HG02970 (cell line): Measurements from ENCODE around the gene AMPD2.

Source experiments
- ATAC-seq: cut with Tn5 transposase; IDR thresholded peaks from one replicate; pipeline ENCODE4 v1.9.1; 2021; ENCODE audit warnings: mild to moderate bottlenecking, moderate library complexity, moderate number of reproducible peaks; ENCODE audit not compliant: unreplicated experiment, low FRiP score

The AMPD2 gene

DNA sequence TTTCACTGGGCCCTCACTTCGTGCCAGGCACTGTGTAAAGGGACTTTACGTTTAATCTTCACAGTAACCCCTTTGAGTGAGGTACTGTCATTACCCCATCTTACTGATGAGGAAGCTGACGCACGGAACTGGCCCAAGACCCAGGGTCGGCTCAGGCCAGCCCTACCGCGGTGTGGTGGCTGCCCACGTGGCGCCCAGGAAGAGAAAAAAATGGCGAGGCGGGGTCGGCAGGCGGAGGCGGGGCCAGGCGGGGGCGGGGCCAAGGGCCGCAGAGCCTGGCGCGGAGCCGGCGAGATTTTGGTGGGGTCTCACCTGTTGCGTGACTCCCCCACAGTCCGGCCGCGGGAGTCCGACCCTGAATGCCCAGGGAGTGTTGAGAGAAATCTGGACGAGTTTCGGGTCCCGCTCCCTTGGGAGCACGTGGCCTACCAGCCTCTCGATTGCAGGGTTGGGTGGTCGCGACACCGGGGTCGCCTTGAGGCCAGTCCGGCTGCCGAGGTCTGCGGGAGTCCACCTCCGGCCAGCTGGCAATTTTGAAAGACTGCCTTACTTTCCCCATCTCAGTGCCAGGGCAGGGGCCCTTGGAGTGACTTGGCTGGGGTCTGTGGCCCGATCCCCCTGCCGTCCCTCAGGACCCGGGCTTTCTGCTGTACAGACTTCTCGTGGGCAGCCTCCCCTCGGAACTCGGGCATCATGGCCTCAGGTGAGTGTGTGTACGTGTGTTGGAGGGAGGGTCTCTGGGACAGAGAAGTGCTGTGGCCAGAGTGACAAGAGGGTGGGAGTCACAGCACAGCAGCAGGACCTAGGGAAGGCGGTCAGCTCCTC lies at the start of gene AMPD2, which contains the start of gene GNAT2:
Gene AMPD2, plus strand, starts transcription at position 262 of the 825 bp plus-strand sequence. CDS start 1,339 bp downstream, outside the sequence.
Gene GNAT2, minus strand, starts transcription at position 41 of the 825 bp plus-strand sequence. CDS start 6,746 bp downstream, outside the sequence.
- ATAC-seq, result peak; percentile 52

DNA sequence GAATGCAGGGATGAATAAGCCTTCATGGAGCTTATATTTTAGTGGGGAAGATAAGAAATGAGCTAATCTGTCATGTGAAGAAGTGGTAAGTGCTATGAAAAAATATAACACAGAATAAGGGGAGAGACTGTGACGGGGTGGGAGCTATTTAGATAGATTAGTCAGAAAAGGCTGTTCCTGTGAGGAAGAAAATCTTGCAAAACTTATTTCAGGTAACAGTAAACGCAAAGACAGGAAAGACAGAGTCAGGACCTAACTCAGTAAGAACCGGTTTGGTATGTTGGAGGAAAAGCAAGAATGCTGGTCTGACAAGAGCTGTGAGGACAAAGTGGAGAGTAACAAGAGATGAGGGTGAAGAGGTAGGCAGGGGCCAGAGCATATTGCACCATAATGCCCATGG lies 49.2 kb upstream of the AMPD2 start:
- no peak for ATAC-seq

GRCh38 chr1:109573785-109574184 lies 45.9 kb upstream of the AMPD2 start:
- no peak for ATAC-seq

GRCh38 chr1:109578947-109579443 lies 40.6 kb upstream of the AMPD2 start:
- ATAC-seq, result no peak

DNA sequence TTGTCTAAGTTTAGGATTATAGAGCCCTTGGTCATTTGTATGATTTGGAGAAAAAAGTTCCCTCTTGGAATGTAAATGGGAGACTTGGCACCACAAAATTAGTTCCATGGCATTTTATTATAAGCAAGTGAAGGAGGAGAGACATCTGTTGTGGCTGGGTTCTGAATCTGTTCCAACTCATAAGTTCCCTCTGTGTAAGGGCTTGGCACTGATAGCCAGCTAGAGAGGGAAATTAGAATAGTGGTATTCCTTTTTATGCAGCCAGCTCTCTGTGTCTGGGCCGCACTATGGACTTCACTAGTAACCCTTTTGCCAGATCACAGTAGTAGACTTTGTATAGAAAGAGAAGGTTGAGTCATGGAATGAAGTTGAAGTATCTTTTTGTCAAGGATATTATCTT lies 40.1 kb upstream of the AMPD2 start:
- ATAC-seq, result no peak

DNA sequence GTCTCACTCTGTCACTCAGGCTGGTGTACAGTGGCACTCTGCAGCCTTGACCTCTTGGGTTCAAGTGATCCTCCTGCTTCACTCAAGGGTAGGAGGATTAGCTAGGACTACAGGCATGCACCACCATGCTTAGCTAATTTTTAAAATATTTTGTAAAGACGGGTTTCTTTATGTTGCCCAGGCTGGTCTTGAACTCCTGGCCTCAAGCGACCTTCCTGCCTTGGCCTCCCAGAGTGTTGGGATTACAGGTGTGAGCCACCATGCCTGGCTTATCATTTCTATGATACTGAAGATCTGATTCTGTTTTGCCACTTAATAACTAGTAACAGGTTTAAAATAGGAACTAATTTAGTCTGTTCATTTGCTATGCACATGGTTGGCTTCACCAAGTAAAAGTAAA lies 37.6 kb upstream of the AMPD2 start:
- no peak for ATAC-seq

DNA sequence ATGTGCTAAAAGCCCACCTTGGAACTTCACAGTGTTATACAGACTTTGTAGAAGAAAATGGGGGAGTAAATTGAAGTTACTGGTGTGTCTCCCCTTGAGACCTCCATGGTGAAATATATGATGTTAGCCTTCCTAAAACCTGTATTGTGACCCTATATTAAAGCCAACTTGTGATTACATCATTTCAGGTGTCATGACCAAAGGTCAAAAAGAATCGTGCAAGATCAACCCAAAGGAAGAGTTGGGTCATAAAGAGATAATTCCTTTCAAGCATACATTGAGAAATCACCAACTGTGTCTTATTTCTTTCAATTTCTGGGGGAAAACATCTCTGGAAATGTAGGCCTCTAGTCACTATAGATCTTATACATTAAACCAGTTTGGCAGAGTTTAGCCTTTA lies 34.9 kb upstream of the AMPD2 start:
- ATAC-seq, result no peak

DNA sequence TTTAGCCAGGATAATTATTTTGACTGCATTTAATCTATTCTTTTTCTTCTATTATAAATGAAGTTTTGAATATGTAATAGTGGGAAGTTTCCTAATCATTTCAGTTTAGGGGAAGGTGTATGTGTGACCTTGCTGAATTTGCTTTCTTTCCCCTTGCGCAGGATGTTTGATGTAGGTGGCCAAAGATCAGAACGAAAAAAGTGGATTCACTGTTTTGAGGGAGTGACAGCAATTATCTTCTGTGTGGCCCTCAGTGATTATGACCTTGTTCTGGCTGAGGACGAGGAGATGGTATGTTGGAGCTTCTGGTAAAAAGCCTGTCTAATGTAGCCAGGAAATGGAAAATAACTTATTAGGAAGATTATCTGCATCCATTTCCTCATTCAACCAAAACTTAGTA lies 33.6 kb upstream of the AMPD2 start:
- no peak for ATAC-seq

GRCh38 chr1:109589177-109589576 lies 30.5 kb upstream of the AMPD2 start:
- ATAC-seq, result no peak

GRCh38 chr1:109589679-109590078 lies 30.0 kb upstream of the AMPD2 start:
- ATAC-seq, result no peak

DNA sequence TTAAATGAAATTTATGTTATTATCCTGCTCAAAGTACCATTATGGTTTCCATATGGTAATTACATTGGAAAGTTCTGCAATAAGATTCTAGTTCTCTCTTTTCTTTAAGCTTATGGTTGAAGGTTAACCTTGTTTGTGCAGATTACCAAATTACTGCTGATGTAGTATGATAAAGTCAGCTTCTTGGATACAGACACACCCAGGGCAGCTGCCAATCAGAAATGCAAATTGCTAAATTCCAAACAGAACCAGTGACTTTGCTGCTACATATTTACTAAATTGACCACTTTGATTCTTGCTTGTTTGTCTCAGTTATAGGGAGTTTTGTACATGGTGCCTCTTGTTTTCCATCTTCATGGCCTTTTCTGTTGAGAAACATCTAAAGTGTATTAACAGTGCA lies 26.7 kb upstream of the AMPD2 start:
- no peak for ATAC-seq

- no peak for ATAC-seq
Measured at GRCh38 chr1:109595531-109595930, 24.1 kb upstream of the AMPD2 start.

DNA sequence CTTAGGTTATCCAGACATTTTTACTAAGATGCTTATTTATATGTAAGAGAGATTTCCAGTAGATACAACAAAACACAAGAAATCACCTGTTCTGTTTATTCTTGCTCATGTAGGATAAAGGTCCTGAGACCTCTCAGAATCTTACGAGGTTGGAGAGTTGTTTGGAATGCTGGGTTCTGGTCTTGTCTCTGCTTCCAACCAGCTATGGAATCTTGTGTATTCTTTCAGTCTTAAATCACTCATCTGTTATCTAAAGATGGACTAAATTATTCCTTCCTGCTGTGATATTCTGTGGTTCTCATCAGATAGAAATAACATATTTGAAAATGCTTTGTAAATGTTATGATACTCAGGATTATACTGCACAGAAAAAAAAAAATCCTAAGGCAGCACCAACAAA lies 21.5 kb upstream of the AMPD2 start:
- ATAC-seq, result no peak

GRCh38 chr1:109598655-109599054 lies 21.0 kb upstream of the AMPD2 start:
- ATAC-seq, result no peak

- no peak for ATAC-seq
Measured at GRCh38 chr1:109603229-109603628, 16.4 kb upstream of the AMPD2 start.

GRCh38 chr1:109605381-109605780 lies 14.3 kb upstream of the AMPD2 start:
- no peak for ATAC-seq

- no peak for ATAC-seq
Measured at GRCh38 chr1:109609881-109610280, 9.8 kb upstream of the AMPD2 start.

GRCh38 chr1:109610609-109611307 lies 8.9 kb upstream of the AMPD2 start:
- ATAC-seq, result no peak

DNA sequence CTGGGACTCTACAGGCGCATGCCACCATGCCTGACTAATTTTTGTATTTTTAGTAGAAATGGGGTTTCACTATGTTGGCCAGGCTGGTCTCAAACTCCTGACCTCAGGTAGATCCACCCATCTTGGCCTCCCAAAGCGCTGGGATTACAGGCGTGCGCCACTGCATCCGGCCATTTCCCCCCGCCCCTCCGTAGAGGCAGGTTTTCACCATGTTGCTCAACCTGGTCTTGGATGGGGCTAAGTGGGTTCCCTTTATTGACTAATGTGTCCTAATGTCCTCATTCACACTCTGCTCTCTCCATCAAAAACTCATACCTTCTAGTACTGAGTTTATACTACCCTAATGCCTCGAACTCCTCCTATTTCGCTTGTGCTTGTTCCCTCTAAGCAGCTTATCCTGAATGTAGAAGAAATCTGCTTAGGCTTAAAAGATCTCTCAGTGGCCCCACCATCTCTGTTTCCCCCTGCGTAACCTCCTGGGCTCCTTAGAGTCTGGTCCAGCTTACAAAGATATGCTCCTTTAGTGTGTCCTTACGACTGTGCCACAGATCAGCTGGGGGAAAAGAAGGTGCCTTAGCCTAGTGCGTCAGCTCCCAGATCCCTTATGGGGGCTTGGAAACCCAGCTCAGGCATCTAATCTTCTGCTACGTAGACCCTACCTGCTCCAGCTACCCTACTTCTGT lies 8.2 kb upstream of the AMPD2 start:
- ATAC-seq, result no peak

- no peak for ATAC-seq
Measured at GRCh38 chr1:109613361-109614147, 6.1 kb upstream of the AMPD2 start.
